Small intestine (tissue), 7 donors: ENCODE data around the gene CDC42EP5. TPM values are rescaled to one million over a fixed set of nuclear protein-coding genes. Genes with fewer than 3 reads are reported as not detected.

Experiments used
- DNase-seq, 2 donors: peaks; one replicate each; pipeline versions ENCODE4 v3.0.0 to v3.0.0-alpha.2; 2013
- FAIRE-seq: peaks from 2 replicates; lab custom pipeline; 2012; peaks lifted over from hg19 to GRCh38; lab: Jason Lieb, UNC
- H3K27ac ChIP-seq, 3 donors: one replicate each; pipeline ENCODE4 v1.5.1; 2013; ENCODE audit warnings: low read length in 2 of 3, mild to moderate bottlenecking in 2 of 3, control low read depth in 1 of 3, inconsistent platforms in 1 of 3, low read depth in 1 of 3, moderate library complexity in 1 of 3
- H3K27me3 ChIP-seq, 3 donors: one replicate each; pipeline ENCODE4 v1.6.1; 2013; ENCODE audit warnings: low read length in 3 of 3, inconsistent platforms in 1 of 3; ENCODE audit not compliant: control insufficient read depth in 3 of 3, insufficient read depth in 3 of 3
- H3K36me3 ChIP-seq, 3 donors: one replicate each; pipeline ENCODE4 v1.6.1; 2013; ENCODE audit warnings: low read length in 3 of 3, inconsistent platforms in 1 of 3, low read depth in 1 of 3, mild to moderate bottlenecking in 1 of 3, moderate library complexity in 1 of 3; ENCODE audit not compliant: control insufficient read depth in 3 of 3, insufficient read depth in 2 of 3
- H3K4me1 ChIP-seq, 3 donors: one replicate each; pipeline ENCODE4 v1.6.1; 2013; ENCODE audit warnings: low read length in 2 of 3, inconsistent platforms in 1 of 3, low read depth in 1 of 3, mild to moderate bottlenecking in 1 of 3, moderate library complexity in 1 of 3; ENCODE audit not compliant: control insufficient read depth in 3 of 3, insufficient read depth in 2 of 3
- H3K4me3 ChIP-seq, 3 donors: one replicate each; pipeline ENCODE4 v1.5.1; 2013; ENCODE audit warnings: low read length in 3 of 3, control low read depth in 1 of 3, inconsistent platforms in 1 of 3, low read depth in 1 of 3, mild to moderate bottlenecking in 1 of 3, moderate library complexity in 1 of 3
- H3K9me3 ChIP-seq, 2 donors: one replicate each; pipeline ENCODE4 v1.6.1; 2013; ENCODE audit warnings: low read depth in 1 of 2, low read length in 1 of 2; ENCODE audit not compliant: control insufficient read depth in 2 of 2, insufficient read depth in 1 of 2
- WGBS, 3 donors: extraction: QIAGEN DNeasy Blood & Tissue Kit; methylation state at CpG; one replicate each; pipeline ENCODE4 v1.1.7; 2013; 5-methylcytosine and 5-hydroxymethylcytosine counted together
- polyA plus RNA-seq, 4 donors: library from polyadenylated mRNA; stranded (reverse) in 3 of 4; unstranded in 1 of 4; fragments of 200-250 nt in 3 of 4; fragments of 120-200 nt in 1 of 4; gene quantifications; one replicate each; pipeline versions ENCODE4 v1.2.1 to v1.2.3, GENCODE V29; 2013
- donor health status: healthy with polysubstance abuse.
- donor health status: control.
- donor health status: control.
- donor health status: Bipolar disorder and iron deficiency.
- donor health status: healthy.

Gene CDC42EP5
- polyA plus RNA-seq, 4 donors: 131 to 215 (median 163) TPM

DNA sequence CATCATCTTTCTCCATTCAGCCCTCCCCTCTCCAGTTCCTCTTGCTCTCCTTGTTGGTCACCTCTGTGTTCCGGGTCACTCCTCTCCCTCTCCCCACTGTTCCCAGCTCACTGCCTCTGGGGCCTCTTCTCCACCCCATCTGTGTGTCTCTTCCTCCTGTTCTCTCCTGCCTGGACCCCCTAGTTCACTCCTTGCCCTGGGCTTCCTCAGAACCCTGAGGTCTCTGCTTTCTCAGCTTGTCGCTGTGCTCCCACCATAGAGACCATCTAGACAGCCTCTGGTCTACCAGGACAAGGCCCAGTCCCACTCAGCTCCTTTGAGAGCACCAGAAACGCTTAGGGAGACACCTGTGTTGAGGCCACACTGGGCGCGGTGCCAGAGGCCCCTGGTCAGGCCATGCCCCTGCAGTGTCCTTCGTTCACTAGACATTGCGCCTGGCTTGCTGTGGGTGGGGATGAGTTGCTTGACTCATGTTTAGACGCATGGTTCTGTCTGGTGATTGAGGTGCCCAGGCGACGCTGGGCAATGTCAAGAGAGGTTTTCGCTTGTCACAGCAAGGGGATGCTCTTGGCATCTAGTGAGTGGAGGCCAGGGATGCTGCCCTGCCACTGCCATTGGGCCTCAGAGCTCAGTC lies 14.3 kb downstream of the CDC42EP5 start:
- no peak for FAIRE-seq
- no peaks in the 10 kb centered on the region for H3K27me3 ChIP-seq
- H3K9me3 ChIP-seq: no peaks in the 10 kb centered on the region
- H3K36me3 ChIP-seq: peaks cover 19 to 91% (median 58%) of the 10 kb centered on the region in 3 donors
- DNase-seq: no peak
- 82 to 89% (median 87%) methylated on average over 11 of the region's 11 CpGs for WGBS, 3 donors
- H3K4me3 ChIP-seq: no peak overlapping the region
- no peak overlapping the region for H3K27ac ChIP-seq
- peaks cover 0 to 12% (median 0%) of the 10 kb centered on the region in 3 donors for H3K4me1 ChIP-seq

DNA sequence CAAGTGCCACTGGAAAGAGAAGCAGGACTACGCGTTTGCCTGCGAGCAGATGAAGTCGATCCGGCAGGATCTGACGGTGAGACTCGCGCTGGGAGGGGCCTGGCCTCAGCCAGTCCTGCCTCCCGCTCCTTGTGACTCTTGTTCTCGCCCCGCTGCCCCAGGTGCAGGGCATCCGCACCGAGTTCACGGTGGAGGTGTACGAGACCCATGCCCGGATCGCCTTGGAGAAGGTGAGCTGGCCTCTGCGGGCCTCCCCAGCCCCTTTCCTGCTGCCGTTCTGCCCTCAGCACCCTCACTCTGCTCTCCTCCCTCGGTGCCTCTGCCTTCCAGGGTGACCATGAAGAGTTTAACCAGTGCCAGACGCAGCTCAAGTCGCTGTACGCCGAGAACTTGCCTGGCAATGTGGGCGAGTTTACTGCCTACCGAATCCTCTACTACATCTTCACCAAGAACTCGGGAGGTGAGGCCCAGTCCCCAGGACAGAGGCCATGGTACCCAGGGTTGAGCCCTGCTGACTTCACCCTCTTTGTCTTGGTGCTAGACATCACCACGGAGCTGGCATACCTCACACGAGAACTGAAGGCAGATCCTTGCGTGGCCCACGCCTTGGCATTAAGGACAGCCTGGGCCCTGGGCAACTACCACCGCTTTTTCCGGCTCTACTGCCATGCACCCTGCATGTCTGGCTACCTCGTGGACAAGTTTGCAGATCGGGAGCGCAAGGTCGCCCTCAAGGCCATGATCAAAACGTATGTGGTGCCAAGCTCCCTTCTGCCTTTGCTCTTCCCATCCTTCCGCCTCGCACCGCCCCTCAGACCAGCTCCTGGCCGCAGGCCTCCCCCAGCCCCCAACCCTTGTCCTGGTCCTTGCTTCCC lies 15.1 kb downstream of the CDC42EP5 start:
- Histone ChIP-seq H3K27me3 (no peaks in the 10 kb centered on the region), H3K4me3 (no peak overlapping the region), H3K9me3 (no peaks in the 10 kb centered on the region), H3K27ac (no peak overlapping the region), H3K4me1 (peaks cover 0 to 12% (median 0%) of the 10 kb centered on the region in 3 donors), H3K36me3 (peaks cover 24 to 97% (median 64%) of the 10 kb centered on the region in 3 donors)
- DNase-seq (no peak), FAIRE-seq (no peak)
- 92 to 95% (median 92%) methylated on average over 42 of the region's 42 CpGs for WGBS, 3 donors

DNA sequence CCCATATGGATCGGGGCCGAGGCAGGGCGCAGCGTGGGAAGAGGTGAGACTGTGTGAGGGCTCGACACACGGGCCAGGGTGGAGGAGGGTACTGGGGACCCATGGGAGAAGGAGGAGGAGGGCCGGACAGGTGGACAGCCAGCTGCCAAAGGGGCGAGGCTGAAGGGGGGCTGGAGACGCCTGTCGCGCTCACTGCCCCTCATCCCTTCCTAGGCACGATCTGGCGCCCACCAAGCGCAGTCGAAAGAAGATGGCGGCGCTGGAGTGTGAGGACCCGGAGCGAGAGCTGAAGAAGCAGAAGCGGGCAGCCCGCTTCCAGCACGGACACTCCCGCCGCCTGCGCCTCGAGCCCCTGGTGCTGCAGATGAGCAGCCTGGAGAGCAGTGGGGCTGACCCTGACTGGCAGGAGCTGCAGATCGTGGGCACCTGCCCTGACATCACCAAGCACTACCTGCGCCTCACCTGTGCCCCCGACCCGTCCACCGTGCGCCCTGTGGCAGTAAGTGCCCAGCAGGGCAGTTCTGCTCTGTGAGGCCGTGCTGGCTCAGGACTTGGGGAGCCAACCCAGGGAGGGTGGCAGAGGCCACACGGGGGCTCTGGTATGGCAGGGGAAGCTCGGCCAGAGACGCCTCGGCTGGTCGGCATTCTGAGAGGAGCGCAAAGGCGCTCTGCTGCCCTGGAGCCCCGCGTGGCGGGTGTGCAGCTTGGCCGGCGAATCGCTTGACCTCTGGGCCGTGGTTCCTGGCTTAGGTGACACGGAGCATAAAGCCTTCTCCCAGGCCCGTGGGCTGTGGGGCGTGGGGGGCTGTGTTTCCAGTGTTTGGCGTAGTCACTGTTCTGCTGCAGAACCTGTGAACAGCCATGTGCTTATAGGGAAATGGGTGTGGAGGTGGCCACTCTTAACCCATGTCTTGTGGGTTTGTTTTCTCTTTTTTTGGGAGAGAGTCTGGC lies 16.4 kb downstream of the CDC42EP5 start:
- Histone ChIP-seq H3K9me3 (no peaks in the 10 kb centered on the region), H3K36me3 (peaks cover 36 to 98% (median 77%) of the 10 kb centered on the region in 3 donors), H3K27me3 (no peaks in the 10 kb centered on the region), H3K27ac (no peak overlapping the region), H3K4me1 (peaks cover 0 to under 1% (median 0%) of the 10 kb centered on the region in 3 donors), H3K4me3 (no peak overlapping the region)
- 91 to 94% (median 94%) methylated on average over 50 to 51 of the region's 51 CpGs for WGBS, 3 donors
- DNase-seq (no peak), FAIRE-seq (no peak)

DNA sequence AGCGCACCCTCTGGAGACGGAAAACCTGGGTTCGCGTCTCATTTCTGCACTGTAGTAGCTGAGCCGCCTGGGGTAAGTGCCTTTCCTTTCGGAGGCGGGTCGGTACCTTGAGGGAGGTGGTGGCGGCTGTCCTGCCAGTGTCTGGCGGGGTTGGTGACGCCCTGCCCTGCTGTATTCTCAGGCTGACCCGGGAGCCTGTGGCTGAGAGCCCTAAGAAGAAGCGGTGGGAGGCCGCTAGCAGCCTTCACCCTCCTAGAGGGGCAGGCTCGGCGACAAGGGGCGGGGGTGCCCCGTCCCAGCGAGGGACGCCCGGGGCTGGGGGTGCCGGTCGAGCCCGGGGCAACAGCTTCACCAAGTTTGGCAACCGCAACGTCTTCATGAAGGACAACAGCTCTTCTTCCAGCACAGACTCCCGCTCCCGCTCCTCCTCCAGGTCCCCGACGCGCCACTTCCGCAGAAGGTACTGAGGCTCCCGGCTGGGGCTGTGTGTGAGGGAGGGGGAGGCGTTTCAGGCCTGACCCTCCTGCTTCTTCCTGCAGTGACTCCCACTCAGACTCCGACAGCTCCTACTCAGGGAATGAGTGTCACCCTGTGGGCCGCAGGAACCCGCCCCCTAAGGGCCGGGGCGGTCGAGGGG lies 17.2 kb downstream of the CDC42EP5 start:
- no peak overlapping the region for H3K27ac ChIP-seq
- H3K36me3 ChIP-seq: peaks cover 36 to 96% (median 77%) of the 10 kb centered on the region in 3 donors
- no peak overlapping the region for H3K4me3 ChIP-seq
- H3K9me3 ChIP-seq: no peaks in the 10 kb centered on the region
- WGBS, 3 donors: 90 to 95% (median 93%) methylated on average over 35 to 40 of the region's 40 CpGs
- FAIRE-seq (no peak), DNase-seq (no peak)
- no peaks in the 10 kb centered on the region for H3K27me3 ChIP-seq
- H3K4me1 ChIP-seq: peaks cover 0 to 7% (median under 1%) of the 10 kb centered on the region in 3 donors

DNA sequence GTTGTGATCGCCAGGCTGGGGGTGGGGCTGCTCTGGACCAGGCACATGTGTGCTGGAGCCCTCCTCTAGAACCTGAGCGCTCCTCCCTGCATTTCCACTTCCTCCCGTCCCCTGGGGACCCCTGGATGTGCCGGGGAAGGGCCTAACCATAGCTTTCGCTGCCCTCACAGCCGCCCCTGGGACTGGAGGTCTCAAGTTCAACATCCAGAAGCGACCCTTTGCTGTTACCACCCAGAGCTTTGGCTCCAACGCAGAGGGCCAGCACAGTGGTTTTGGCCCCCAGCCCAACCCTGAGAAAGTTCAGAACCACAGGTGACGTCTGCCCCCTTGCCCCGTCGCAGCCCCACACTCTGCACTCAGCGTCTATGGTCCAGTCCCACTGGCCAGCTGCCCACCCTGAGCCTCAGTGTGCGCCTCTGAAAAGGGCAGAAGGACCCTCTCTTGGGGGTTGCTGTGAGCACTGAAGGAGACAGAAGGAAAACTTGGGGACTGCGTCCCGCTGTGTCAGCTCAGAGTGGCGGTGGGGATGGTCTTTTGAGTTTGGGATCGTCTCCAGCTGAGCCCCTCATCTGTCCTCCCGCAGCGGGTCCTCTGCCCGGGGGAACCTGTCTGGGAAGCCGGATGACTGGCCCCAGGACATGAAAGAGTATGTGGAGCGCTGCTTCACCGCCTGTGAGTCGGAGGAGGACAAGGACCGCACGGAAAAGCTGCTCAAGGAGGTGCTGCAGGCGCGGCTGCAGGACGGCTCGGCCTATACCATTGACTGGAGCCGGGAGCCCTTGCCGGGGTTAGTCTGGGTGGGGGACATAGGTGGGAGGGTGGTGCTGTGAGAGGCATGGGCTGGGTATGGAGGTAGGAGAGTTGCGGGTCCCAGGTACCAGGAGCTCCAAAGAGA lies 18.1 kb downstream of the CDC42EP5 start:
- Histone ChIP-seq H3K36me3 (peaks cover 32 to 93% (median 74%) of the 10 kb centered on the region in 3 donors), H3K27ac (no peak overlapping the region), H3K4me3 (no peak overlapping the region), H3K4me1 (peaks cover 0 to 9% (median 3%) of the 10 kb centered on the region in 3 donors), H3K9me3 (no peaks in the 10 kb centered on the region), H3K27me3 (no peaks in the 10 kb centered on the region)
- FAIRE-seq (no peak), DNase-seq (no peak)
- 92 to 94% (median 93%) methylated on average over 31 to 33 of the region's 33 CpGs for WGBS, 3 donors

DNA sequence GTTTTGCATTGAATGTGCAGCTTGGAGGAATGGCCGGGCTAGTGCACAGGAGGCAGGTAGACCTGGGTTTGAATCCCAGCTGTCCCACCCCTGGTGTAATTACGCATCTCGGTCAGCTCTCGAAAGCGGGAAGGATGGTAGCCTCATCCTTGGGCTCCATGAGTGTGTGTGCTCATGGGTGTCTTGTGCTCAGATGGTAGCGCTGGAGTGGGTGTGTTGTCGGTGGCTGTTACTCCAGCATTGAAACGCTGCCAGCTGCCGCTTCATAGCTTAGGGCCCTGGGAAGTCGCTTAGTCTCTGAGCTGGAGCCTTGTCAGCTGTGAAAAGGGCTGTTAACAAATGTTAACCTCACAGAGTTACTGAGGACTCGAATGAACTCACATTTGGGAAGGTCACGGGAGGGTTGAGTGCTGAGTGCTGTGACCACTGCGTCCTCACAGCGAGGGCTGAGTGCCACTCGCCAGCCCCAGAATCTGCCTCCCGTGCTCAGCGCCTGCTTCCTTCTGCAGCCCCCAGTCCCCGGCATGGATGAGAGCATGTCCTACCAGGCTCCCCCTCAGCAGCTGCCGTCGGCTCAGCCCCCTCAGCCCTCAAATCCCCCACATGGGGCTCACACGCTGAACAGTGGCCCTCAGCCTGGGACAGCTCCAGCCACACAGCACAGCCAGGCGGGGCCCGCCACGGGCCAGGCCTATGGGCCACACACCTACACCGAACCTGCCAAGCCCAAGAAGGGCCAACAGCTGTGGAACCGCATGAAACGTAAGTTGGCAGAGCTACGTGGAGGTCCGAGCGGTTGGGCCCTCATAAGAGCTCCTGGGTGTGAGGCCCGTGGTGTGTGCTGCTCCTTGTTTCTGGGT lies 18.9 kb downstream of the CDC42EP5 start:
- FAIRE-seq (no peak), DNase-seq (no peak)
- Histone ChIP-seq H3K4me1 (peaks cover 0 to 9% (median 3%) of the 10 kb centered on the region in 3 donors), H3K9me3 (no peaks in the 10 kb centered on the region), H3K4me3 (no peak overlapping the region), H3K36me3 (peaks cover 32 to 84% (median 70%) of the 10 kb centered on the region in 3 donors), H3K27me3 (no peaks in the 10 kb centered on the region), H3K27ac (no peak overlapping the region)
- WGBS, 3 donors: 89 to 93% (median 93%) methylated on average over 30 to 31 of the region's 31 CpGs
